Measurements from ENCODE around the gene SIRT3.

- TF ChIP-seq CTCF (IDR thresholded peaks at IDR 0.05): no peak
- TF ChIP-seq POLR2A (IDR thresholded peaks at IDR 0.05; ENCODE audit: low read depth): no peak
- TF ChIP-seq EP300 (IDR thresholded peaks at IDR 0.05): no peak
These were observed 42.1 kb upstream of the SIRT3 start, which contains the start of gene NLRP6 for GRCh38 chr11:278001-278951.
